HepG2 (cell line): ENCODE data around the gene THRA. TPM values are rescaled to one million over a fixed set of nuclear protein-coding genes. Genes with fewer than 3 reads are reported as not detected.

Experiments
- ATF2 ChIP-seq: sonication (generic); formaldehyde crosslinking; IDR thresholded peaks from 2 replicates; pipeline ENCODE4 v1.4.0; 2020; ENCODE audit warnings: missing genetic modification reagents
- FOXO1 ChIP-seq: sonication (generic); formaldehyde crosslinking; IDR thresholded peaks from 2 replicates; pipeline ENCODE4 v1.4.0; 2020; ENCODE audit warnings: missing genetic modification reagents
- MED8 ChIP-seq: sonication (generic); formaldehyde crosslinking; IDR thresholded peaks from 2 replicates; pipeline ENCODE4 v1.8.1; 2023; ENCODE audit warnings: mild to moderate bottlenecking, missing genetic modification reagents; ENCODE audit not compliant: insufficient replicate concordance
- PTBP1 ChIP-seq: fragments of 200-400 bp; formaldehyde crosslinking; IDR thresholded peaks from 2 replicates; pipeline ENCODE4 v1.6.1; 2018; ENCODE audit warnings: low read length, low read depth; ENCODE audit not compliant: poor library complexity, severe bottlenecking
- RXRA ChIP-seq: sonication (generic); formaldehyde crosslinking; IDR thresholded peaks from 2 replicates; pipeline ENCODE4 v1.5.1; 2020; ENCODE audit warnings: missing genetic modification reagents
- SOX13 ChIP-seq, 3 experiments: fragments of 450-650 bp in 1 of 3; sonication (generic) in 1 of 3; formaldehyde crosslinking in 1 of 3; IDR thresholded peaks in 2 of 3; conservative IDR thresholded peaks in 1 of 3; 2 replicates each; pipeline versions ENCODE4 v1.5.0 to v1.6.1; 2016 to 2020; ENCODE audit warnings: antibody characterized with exemption in 1 of 3, mild to moderate bottlenecking in 1 of 3, missing compliant biosample characterization in 1 of 3, missing genetic modification reagents in 1 of 3, moderate library complexity in 1 of 3
- TARDBP ChIP-seq: sonication (generic); formaldehyde crosslinking; IDR thresholded peaks from 2 replicates; pipeline ENCODE4 v1.8.0; 2022; ENCODE audit warnings: mild to moderate bottlenecking, missing genetic modification reagents
- ZNF326 ChIP-seq: sonication (generic); formaldehyde crosslinking; IDR thresholded peaks from 2 replicates; pipeline ENCODE4 v1.4.0; 2020; ENCODE audit warnings: missing genetic modification reagents, borderline replicate concordance
- ZNF382 ChIP-seq: sonication (generic); formaldehyde crosslinking; IDR thresholded peaks from 2 replicates; pipeline ENCODE4 v1.5.0; 2020; ENCODE audit warnings: missing genetic modification reagents, mild to moderate bottlenecking, borderline replicate concordance
- ZNF564 ChIP-seq: sonication (generic); formaldehyde crosslinking; IDR thresholded peaks from 2 replicates; pipeline ENCODE4 v1.8.1; 2023; ENCODE audit warnings: mild to moderate bottlenecking, missing genetic modification reagents
- ZNF597 ChIP-seq: sonication (generic); formaldehyde crosslinking; IDR thresholded peaks from 2 replicates; pipeline ENCODE4 v1.5.0; 2020; ENCODE audit warnings: missing genetic modification reagents
- ZSCAN21 ChIP-seq: sonication (generic); formaldehyde crosslinking; IDR thresholded peaks from 2 replicates; pipeline ENCODE4 v1.8.0; 2022; ENCODE audit warnings: mild to moderate bottlenecking, missing genetic modification reagents, moderate library complexity, borderline replicate concordance
- polyA plus RNA-seq, 8 experiments: library from polyadenylated mRNA; depleted of rRNA in 3 of 8; stranded (reverse) in 7 of 8; unstranded in 1 of 8; fragments of >200 nt; fragmentation: Illumina TruSeq in 4 of 8; extraction: Trizol in 4 of 8; gene quantifications; 2 replicates each; pipeline versions ENCODE4 v1.2.1 to v1.2.3, GENCODE V29; 2011 to 2016; ENCODE audit warnings: low read depth in 4 of 8, missing spikeins in 1 of 8, mixed read lengths in 1 of 8; ENCODE audit not compliant: insufficient read depth in 1 of 8
- total RNA-seq, 5 experiments: library from RNA; depleted of rRNA; stranded (reverse); fragments of >200 nt; fragmentation: Illumina TruSeq; extraction: Trizol; gene quantifications; 2 replicates each; pipeline ENCODE4 v1.2.3, GENCODE V29; 2016; ENCODE audit warnings: low read depth in 1 of 5
- TF ChIP-seq, protein P1 (sequence below): sonication (generic); formaldehyde crosslinking; IDR thresholded peaks from 2 replicates; pipeline ENCODE4 v1.4.0; 2020; ENCODE audit warnings: missing genetic modification reagents
- TF ChIP-seq, protein P2 (sequence below): fragments of 450-650 bp; IDR thresholded peaks from 2 replicates; pipeline ENCODE4 v1.6.1; 2016

THRA gene
- total and polyA plus RNA-seq, 2 of the 13 experiments (the other 11 are each of a cell fraction or from before 2014, with no cell fraction given) = 8.0 to 9.9 TPM

GRCh38 chr17:40122999-40123810, 60.4 kb downstream of the THRA start (continued):
- TF ChIP-seq ZNF597 (CRISPR knock-in tag) = no peak
- TF ChIP-seq RXRA (CRISPR knock-in tag) = no peak
- no peak for TF ChIP-seq MED8
- TF ChIP-seq PTBP1 = no peak
- TF ChIP-seq, protein P1, sequence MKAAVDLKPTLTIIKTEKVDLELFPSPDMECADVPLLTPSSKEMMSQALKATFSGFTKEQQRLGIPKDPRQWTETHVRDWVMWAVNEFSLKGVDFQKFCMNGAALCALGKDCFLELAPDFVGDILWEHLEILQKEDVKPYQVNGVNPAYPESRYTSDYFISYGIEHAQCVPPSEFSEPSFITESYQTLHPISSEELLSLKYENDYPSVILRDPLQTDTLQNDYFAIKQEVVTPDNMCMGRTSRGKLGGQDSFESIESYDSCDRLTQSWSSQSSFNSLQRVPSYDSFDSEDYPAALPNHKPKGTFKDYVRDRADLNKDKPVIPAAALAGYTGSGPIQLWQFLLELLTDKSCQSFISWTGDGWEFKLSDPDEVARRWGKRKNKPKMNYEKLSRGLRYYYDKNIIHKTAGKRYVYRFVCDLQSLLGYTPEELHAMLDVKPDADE (CRISPR knock-in tag) = no peak
- no peak for TF ChIP-seq SOX13 (IDR thresholded peaks at IDR 0.05)
- 0 out of 4 replicates have a peak, but pooled peaks of 1 of the 2 experiments have one; percentile 2 for TF ChIP-seq SOX13 (CRISPR knock-in tag; conservative IDR thresholded peaks at IDR 0.05 in 1 of 2, IDR thresholded peaks at IDR 0.05 in 1 of 2)
- no peak for TF ChIP-seq ATF2 (CRISPR knock-in tag)
- no peak for TF ChIP-seq FOXO1
- 0 out of 2 replicates have a peak, but pooled peaks have one; percentile 59 for TF ChIP-seq ZSCAN21
- TF ChIP-seq ZNF326 (CRISPR knock-in tag) = no peak; the same call in 1 of the 2 replicates
- no peak for TF ChIP-seq ZNF382 (CRISPR knock-in tag)
- TF ChIP-seq TARDBP (CRISPR knock-in tag) = peak; percentile 46; the same call in 1 of the 2 replicates
- no peak for TF ChIP-seq ZNF564
- TF ChIP-seq, protein P2, sequence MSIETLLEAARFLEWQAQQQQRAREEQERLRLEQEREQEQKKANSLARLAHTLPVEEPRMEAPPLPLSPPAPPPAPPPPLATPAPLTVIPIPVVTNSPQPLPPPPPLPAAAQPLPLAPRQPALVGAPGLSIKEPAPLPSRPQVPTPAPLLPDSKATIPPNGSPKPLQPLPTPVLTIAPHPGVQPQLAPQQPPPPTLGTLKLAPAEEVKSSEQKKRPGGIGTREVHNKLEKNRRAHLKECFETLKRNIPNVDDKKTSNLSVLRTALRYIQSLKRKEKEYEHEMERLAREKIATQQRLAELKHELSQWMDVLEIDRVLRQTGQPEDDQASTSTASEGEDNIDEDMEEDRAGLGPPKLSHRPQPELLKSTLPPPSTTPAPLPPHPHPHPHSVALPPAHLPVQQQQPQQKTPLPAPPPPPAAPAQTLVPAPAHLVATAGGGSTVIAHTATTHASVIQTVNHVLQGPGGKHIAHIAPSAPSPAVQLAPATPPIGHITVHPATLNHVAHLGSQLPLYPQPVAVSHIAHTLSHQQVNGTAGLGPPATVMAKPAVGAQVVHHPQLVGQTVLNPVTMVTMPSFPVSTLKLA = 0 out of 2 replicates have a peak, but pooled peaks have one; percentile 26
